Adipocyte (in vitro differentiated cells): ENCODE data around the gene USF2.

Experiments used
- DNase-seq: peaks from one replicate; pipeline ENCODE4 v3.0.0-alpha.2; 2015; ENCODE audit warnings: low read depth
- H3K27me3 ChIP-seq: replicated peaks from 2 replicates; pipeline ENCODE4 v1.7.0; 2013; ENCODE audit warnings: mild to moderate bottlenecking, low read length, moderate library complexity; ENCODE audit not compliant: control insufficient read depth, insufficient read depth
- H3K36me3 ChIP-seq: 2 replicates; pipeline ENCODE4 v1.7.0; 2013; ENCODE audit warnings: low read length, mild to moderate bottlenecking, moderate library complexity; ENCODE audit not compliant: control insufficient read depth, insufficient read depth, severe bottlenecking
- H3K4me1 ChIP-seq: 2 replicates; pipeline ENCODE4 v1.7.0; 2013; ENCODE audit warnings: mild to moderate bottlenecking, low read length, moderate library complexity; ENCODE audit not compliant: control insufficient read depth, insufficient read depth
- H3K4me3 ChIP-seq: 2 replicates; pipeline ENCODE4 v1.7.0; 2013; ENCODE audit warnings: mild to moderate bottlenecking, low read length, moderate library complexity
- H3K9ac ChIP-seq: 2 replicates; pipeline ENCODE4 v1.7.0; 2013; ENCODE audit warnings: mild to moderate bottlenecking, low read length, moderate library complexity
- H3K9me3 ChIP-seq: 2 replicates; pipeline ENCODE4 v1.7.0; 2013; ENCODE audit warnings: mild to moderate bottlenecking, low read length, moderate library complexity; ENCODE audit not compliant: control insufficient read depth

USF2 gene

GRCh38 chr19:35270381-35270811, 1.6 kb downstream of the USF2 start:
- Histone ChIP-seq H3K4me1 (peaks cover 16% of the 10 kb centered on the region), H3K9ac (no peak overlapping the region), H3K4me3 (no peak overlapping the region), H3K9me3 (no peaks in the 10 kb centered on the region), H3K36me3 (peaks cover 39% of the 10 kb centered on the region), H3K27me3 (no peaks in the 10 kb centered on the region)
- DNase-seq: no peak

- Histone ChIP-seq H3K36me3 (peaks cover 49% of the 10 kb centered on the region), H3K27me3 (no peaks in the 10 kb centered on the region), H3K9me3 (no peaks in the 10 kb centered on the region), H3K4me1 (peaks cover 5% of the 10 kb centered on the region), H3K9ac (no peak overlapping the region), H3K4me3 (no peak overlapping the region)
- no peak for DNase-seq
Observed at GRCh38 chr19:35271546-35271945, 2.8 kb downstream of the USF2 start.

GRCh38 chr19:35272122-35272719, 3.5 kb downstream of the USF2 start:
- no peak for DNase-seq
- Histone ChIP-seq H3K36me3 (peaks cover 52% of the 10 kb centered on the region), H3K9ac (no peak overlapping the region), H3K9me3 (no peaks in the 10 kb centered on the region), H3K27me3 (no peaks in the 10 kb centered on the region), H3K4me1 (no peaks in the 10 kb centered on the region), H3K4me3 (no peak overlapping the region)

GRCh38 chr19:35272954-35273649, 4.3 kb downstream of the USF2 start:
- peaks cover 52% of the 10 kb centered on the region for H3K36me3 ChIP-seq
- no peak overlapping the region for H3K9ac ChIP-seq
- no peaks in the 10 kb centered on the region for H3K4me1 ChIP-seq
- no peak overlapping the region for H3K4me3 ChIP-seq
- H3K9me3 ChIP-seq: no peaks in the 10 kb centered on the region
- H3K27me3 ChIP-seq: no peaks in the 10 kb centered on the region
- no peak for DNase-seq

- Histone ChIP-seq H3K36me3 (peaks cover 54% of the 10 kb centered on the region), H3K4me3 (no peak overlapping the region), H3K9ac (no peak overlapping the region), H3K27me3 (no peaks in the 10 kb centered on the region), H3K4me1 (no peaks in the 10 kb centered on the region), H3K9me3 (no peaks in the 10 kb centered on the region)
- no peak for DNase-seq
Observed at GRCh38 chr19:35273686-35274259, 5.0 kb downstream of the USF2 start.

- Histone ChIP-seq H3K9me3 (no peaks in the 10 kb centered on the region), H3K36me3 (peaks cover 60% of the 10 kb centered on the region), H3K27me3 (no peaks in the 10 kb centered on the region), H3K4me3 (no peak overlapping the region), H3K4me1 (no peaks in the 10 kb centered on the region), H3K9ac (no peak overlapping the region)
- DNase-seq: no peak
Observed at GRCh38 chr19:35274323-35274722, 5.6 kb downstream of the USF2 start.

- no peak overlapping the region for H3K9ac ChIP-seq
- no peaks in the 10 kb centered on the region for H3K9me3 ChIP-seq
- peaks cover 20% of the 10 kb centered on the region for H3K4me1 ChIP-seq
- H3K27me3 ChIP-seq: no peaks in the 10 kb centered on the region
- H3K36me3 ChIP-seq: peaks cover 45% of the 10 kb centered on the region
- H3K4me3 ChIP-seq: no peak overlapping the region
- DNase-seq: no peak
Observed at GRCh38 chr19:35276706-35277281, 8.0 kb downstream of the USF2 start.

- no peak for DNase-seq
- Histone ChIP-seq H3K4me3 (no peak overlapping the region), H3K9ac (no peak overlapping the region), H3K27me3 (peaks cover 16% of the 10 kb centered on the region), H3K4me1 (peaks cover 20% of the 10 kb centered on the region), H3K9me3 (no peaks in the 10 kb centered on the region), H3K36me3 (peaks cover 35% of the 10 kb centered on the region)
Observed at GRCh38 chr19:35278578-35279284, 10.0 kb downstream of the USF2 start.

- no peak for DNase-seq
- Histone ChIP-seq H3K9ac (no peak overlapping the region), H3K4me3 (no peak overlapping the region), H3K9me3 (no peaks in the 10 kb centered on the region), H3K36me3 (peaks cover 29% of the 10 kb centered on the region), H3K27me3 (peaks cover 16% of the 10 kb centered on the region), H3K4me1 (peaks cover 22% of the 10 kb centered on the region)
Observed at GRCh38 chr19:35279374-35279773, 10.6 kb downstream of the USF2 start.

- no peaks in the 10 kb centered on the region for H3K9me3 ChIP-seq
- DNase-seq: no peak
- no peak overlapping the region for H3K9ac ChIP-seq
- no peak overlapping the region for H3K4me3 ChIP-seq
- peaks cover 24% of the 10 kb centered on the region for H3K36me3 ChIP-seq
- peaks cover 16% of the 10 kb centered on the region for H3K27me3 ChIP-seq
- peaks cover 29% of the 10 kb centered on the region for H3K4me1 ChIP-seq
Observed at GRCh38 chr19:35279985-35280821, 11.4 kb downstream of the USF2 start.
